ENCODE data around the gene KRTAP3-2.

Gene KRTAP3-2

GRCh38 chr17:41009936-41010335 lies 10.2 kb upstream of the KRTAP3-2 start:
- DNase-seq, result no peak

- no peak for DNase-seq
These were observed 9.6 kb upstream of the KRTAP3-2 start for GRCh38 chr17:41009301-41009760.

- DNase-seq, result no peak
These were observed 9.1 kb upstream of the KRTAP3-2 start, which contains the start of gene KRTAP3-1 for GRCh38 chr17:41008811-41009210. KRTAP3-1 (minus strand) TSS chr17:41009128; CDS start chr17:41009074, 54 bp downstream.

GRCh38 chr17:41004397-41004796 lies 4.7 kb upstream of the KRTAP3-2 start:
- no peak for DNase-seq

GRCh38 chr17:41003926-41004325 lies 4.2 kb upstream of the KRTAP3-2 start:
- DNase-seq, result no peak

GRCh38 chr17:41002814-41003213 lies 3.1 kb upstream of the KRTAP3-2 start:
- DNase-seq, result no peak

GRCh38 chr17:41001795-41002194 lies 2.1 kb upstream of the KRTAP3-2 start:
- no peak for DNase-seq

GRCh38 chr17:40997361-40997760 lies 2.3 kb downstream of the KRTAP3-2 start:
- no peak for DNase-seq

GRCh38 chr17:40996829-40997228 lies 2.9 kb downstream of the KRTAP3-2 start:
- DNase-seq, result no peak

GRCh38 chr17:40995116-40995515 lies 4.6 kb downstream of the KRTAP3-2 start:
- no peak for DNase-seq

- no peak for DNase-seq
These were observed 5.9 kb downstream of the KRTAP3-2 start, which contains the start of gene KRTAP3-3 for GRCh38 chr17:40993839-40994238. KRTAP3-3 (minus strand) TSS chr17:40994164; CDS start chr17:40994097, 67 bp downstream.

- no peak for DNase-seq
These were observed 6.6 kb downstream of the KRTAP3-2 start for GRCh38 chr17:40993084-40993483.

GRCh38 chr17:40992666-40993065 lies 7.0 kb downstream of the KRTAP3-2 start:
- DNase-seq, result no peak

GRCh38 chr17:40986920-40987319 lies 12.8 kb downstream of the KRTAP3-2 start:
- DNase-seq, result no peak

- no peak for DNase-seq
These were observed 15.5 kb downstream of the KRTAP3-2 start, which contains the start of gene KRT40 for GRCh38 chr17:40984226-40984625. KRT40 (minus strand) TSS chr17:40984326; CDS start chr17:40984273, 53 bp downstream.

- DNase-seq, result no peak
These were observed 18.6 kb downstream of the KRTAP3-2 start for GRCh38 chr17:40981115-40981514.

GRCh38 chr17:40980596-40980995 lies 19.1 kb downstream of the KRTAP3-2 start:
- no peak for DNase-seq

GRCh38 chr17:40980117-40980516 lies 19.6 kb downstream of the KRTAP3-2 start:
- DNase-seq, result no peak

GRCh38 chr17:40978575-40979151 lies 21.0 kb downstream of the KRTAP3-2 start:
- DNase-seq, result no peak

- DNase-seq, result no peak
These were observed 24.2 kb downstream of the KRTAP3-2 start for GRCh38 chr17:40975516-40975915.

GRCh38 chr17:40974366-40974765 lies 25.3 kb downstream of the KRTAP3-2 start:
- DNase-seq, result no peak

GRCh38 chr17:40967582-40967981 lies 32.1 kb downstream of the KRTAP3-2 start:
- DNase-seq, result no peak

- no peak for DNase-seq
These were observed 32.9 kb downstream of the KRTAP3-2 start, which contains the start of gene KRT39 for GRCh38 chr17:40966848-40967247. KRT39 (minus strand) TSS chr17:40966948; CDS start chr17:40966856, 92 bp downstream.

GRCh38 chr17:40963838-40964237 lies 35.9 kb downstream of the KRTAP3-2 start:
- no peak for DNase-seq

GRCh38 chr17:40962059-40962561 lies 37.6 kb downstream of the KRTAP3-2 start:
- no peak for DNase-seq
